Fibroblast of skin of right quadriceps (primary cell): ENCODE data around the gene TMPRSS5.
"Not testable (repeated sequence)": the region's sequence is repeated elsewhere in the genome, so short reads cannot be mapped to it uniquely, and the experiment has no call there.

ENCODE experiments used
- DNase-seq: peaks from one replicate; pipeline ENCODE4 v3.0.0-alpha.2; 2013

TMPRSS5 gene

GRCh38 chr11:113705871-113706655 lies at the start of gene TMPRSS5:
TMPRSS5 (minus strand) TSS chr11:113706308; CDS start chr11:113706224, 84 bp downstream.
- no peak for DNase-seq

DNA sequence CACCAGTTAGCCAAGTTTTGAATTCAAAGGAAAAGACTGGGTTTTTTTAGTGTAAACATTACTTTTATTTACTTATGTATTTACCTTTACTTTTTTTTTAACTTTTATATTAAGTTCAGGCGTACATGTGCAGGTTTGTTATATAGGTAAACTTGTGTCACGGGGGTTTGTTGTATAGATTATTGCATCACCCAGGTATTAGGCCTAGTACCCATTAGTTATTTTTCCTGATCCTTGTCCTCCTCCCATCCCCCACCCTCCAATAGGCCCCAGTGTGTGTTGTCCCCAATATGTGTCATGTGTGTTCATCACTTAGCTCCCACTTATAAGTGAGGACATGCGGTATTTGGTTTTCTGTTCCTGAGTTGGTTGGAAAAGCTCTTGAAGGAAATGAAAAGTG lies 46.8 kb upstream of the TMPRSS5 start:
- no peak for DNase-seq

DNA sequence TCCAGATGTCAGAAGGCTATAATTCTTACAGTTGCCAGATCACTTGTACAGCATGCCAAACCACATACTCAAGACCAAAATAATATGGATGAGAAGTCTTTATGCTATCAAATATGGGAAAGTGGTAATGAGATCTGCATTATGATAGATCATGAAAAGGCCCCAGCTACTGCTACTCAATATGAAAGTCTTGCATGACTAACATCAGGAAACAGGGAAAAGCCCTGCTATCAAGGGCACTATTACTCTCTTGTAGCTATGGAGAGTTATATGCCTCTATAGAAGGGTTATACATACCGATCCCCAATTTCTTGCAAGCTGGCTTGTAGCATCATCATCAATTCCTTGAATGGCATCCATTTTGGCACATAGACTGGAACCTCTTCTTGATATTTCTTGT lies 30.2 kb upstream of the TMPRSS5 start:
- no peak for DNase-seq

- DNase-seq, result no peak
These were observed 26.0 kb upstream of the TMPRSS5 start for GRCh38 chr11:113732092-113732491.

- peak; percentile 57 for DNase-seq
These were observed 25.0 kb upstream of the TMPRSS5 start for GRCh38 chr11:113730887-113731726.

GRCh38 chr11:113729456-113729855 lies 23.3 kb upstream of the TMPRSS5 start:
- DNase-seq, result no peak

GRCh38 chr11:113728814-113729213 lies 22.7 kb upstream of the TMPRSS5 start:
- DNase-seq, result peak; percentile 11

GRCh38 chr11:113725913-113726312 lies 19.8 kb upstream of the TMPRSS5 start:
- no peak for DNase-seq

DNA sequence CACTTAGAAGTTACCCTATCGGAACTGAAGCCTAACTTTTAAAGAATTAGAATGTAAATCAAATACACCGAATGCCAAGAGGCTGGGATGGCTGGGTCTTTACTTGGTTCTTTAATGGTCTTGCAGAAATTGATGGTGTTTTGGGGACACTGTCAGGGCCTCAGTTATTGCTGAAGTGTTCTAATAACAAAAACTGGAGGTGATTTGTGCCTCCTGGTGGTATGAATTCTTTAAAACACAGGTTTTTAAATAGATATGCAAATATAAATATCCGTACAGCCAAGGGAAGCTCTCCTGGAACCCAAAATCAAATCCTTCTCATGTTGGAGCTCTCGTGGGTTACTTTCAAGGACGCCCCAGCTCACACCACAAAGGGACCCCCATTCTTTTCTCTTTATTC lies 19.3 kb upstream of the TMPRSS5 start:
- no peak for DNase-seq

DNA sequence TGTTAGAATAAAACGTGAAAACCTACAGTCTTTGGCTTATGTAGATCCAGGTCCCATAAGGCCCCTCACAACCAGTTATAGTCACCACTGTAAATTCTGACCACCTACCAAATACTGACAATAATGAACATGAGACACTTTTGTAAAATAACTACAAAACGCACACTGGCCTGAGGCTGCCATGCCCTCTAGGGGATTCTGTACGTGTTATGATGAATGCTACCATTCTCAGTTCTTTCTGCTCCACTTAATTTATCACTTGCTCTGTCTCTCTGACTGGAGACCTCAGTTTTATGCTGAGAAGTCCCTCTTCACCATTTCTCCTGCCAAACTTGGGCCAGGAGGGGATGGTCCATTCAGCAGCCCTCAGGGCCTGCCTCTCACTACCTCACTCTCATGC lies 18.7 kb upstream of the TMPRSS5 start:
- no peak for DNase-seq

DNA sequence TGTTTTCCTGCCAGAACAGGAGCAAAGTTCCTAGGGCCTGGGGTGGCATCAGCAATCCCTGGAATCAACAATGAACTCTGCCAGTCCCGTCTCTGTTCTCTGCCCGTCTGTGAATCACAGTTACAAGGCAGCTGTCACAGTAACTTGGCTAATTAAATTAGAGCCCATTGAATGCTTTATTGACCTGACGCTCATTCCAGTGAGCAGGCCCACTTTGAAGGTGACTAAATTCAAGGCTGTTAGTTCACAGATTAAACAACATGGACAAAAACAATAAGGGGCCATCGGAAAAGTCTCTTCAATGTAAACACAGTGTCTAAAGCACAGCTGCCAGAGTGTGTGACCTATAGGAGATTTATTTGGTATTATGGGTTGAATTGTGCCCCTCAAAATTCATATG lies 17.7 kb upstream of the TMPRSS5 start:
- DNase-seq, result no peak

GRCh38 chr11:113722934-113723333 lies 16.8 kb upstream of the TMPRSS5 start:
- no peak for DNase-seq

DNA sequence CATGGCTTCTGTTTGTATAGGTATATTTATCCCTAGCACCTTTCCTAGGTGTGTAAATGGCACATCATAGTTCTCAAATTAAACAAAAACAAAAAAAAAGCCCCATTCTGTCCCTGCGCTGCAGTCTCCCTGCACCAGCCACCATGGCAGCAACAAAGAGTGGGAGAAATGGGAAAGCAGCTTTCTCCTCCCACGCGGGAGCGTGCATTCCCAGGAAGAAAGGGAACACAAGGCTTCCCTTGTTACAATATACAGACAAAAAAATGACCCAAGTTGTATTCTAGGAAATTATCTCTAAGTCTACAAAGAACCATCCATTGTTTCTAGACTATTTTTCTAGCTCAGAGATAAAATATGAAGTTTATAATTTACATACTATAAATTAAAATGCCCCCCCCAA lies 16.1 kb upstream of the TMPRSS5 start:
- no peak for DNase-seq

DNA sequence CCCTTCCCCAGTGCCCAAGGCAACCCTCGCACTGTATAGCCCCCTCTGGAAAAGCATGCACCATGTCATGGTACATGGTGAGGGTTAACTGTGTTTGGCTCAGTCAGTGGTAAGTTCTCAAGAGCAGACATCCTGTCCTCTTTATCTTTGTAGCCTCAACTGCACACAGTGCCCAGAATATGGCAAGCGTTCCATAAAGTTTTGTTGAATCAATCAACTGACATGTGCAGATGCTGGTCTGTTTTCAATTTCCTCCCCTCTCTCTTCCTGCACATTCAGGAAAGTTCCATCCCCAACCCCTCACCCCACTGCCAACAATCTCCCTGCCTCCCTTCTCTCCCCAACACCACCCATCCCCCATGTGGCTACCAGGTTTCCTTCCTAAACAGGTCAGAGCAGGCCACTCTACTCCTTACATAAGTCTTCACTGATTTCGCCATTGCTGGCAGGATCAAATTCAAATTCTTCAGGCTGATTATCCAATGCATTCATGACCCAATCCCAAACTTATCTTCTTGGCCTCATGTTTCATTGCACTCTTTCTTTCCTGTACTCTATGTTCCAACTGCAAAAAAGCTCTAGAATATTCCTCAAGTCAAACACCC lies 15.5 kb upstream of the TMPRSS5 start:
- DNase-seq, result peak; percentile 48

DNA sequence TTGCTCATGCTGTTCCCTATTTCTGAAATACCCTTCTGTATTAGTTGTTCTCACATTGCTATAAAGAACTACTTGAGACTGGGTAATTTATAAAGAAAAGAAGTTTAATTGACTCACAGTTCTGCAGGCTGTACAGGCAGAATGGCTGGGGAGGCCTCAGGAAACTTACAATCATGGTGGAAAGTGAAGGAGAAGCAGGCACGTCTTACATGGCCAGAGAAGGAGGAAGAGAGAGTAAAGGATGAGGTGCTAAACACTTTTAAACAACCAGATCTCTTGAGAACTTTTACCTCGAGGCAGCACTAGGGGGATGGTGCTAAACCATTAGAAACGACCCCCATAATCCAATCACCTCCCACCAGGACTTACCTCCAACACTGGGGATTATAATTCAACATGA lies 14.4 kb upstream of the TMPRSS5 start:
- not testable (repeated sequence) for DNase-seq

DNA sequence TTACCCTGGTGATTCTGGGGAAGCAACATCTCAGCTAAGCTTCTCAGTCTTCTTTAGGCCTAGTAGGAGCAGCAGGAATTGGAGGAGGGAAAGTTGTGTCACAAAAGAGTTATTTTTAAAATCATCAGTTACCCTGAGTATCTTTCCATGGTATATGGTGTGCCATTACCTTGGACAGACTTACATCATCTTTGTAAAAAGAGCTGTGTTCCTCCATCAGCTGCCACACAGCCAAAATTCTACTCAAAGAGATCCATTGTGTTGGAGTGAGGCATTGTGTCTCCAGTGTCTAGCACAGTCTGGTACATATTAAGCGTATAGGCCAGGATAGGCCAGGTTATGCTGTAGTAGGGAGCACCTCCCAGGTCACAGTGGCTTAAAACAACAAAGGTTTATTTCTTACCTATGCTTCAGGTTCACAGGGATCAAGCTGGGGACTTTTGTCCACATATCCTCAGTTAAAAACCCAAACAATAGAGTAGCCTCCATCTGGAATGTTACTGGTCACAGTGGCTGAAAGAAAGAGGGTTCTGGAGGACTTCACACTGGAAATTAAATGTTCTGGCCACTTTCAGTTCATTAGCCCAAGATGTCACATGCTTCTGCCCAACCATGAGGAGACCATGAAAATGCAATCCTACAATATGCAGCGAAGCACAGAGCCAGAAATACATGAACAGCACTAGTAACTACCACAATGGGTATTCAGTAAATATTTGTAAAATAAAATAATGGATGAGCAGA lies 9.9 kb upstream of the TMPRSS5 start:
- no peak for DNase-seq

DNA sequence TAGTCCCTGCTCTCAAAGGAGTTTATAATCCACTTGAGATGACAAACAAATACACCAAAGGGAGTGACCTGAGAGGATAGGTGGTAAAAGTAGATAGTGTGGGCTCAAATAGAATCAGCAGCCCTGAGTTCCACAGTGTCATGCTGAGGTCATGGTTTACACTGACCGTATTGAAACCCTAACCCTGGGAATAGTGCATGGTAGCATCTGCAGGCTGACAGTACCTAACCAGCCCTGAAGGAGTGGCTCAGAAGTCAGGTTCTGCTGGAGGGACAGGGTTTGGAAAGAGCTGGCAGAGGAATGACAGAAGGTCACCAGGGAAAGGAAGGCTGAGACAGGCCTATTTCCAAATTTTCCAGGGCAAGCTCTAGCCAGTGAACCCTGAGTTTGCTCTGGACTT lies 9.2 kb upstream of the TMPRSS5 start:
- no peak for DNase-seq

GRCh38 chr11:113710989-113711388 lies 4.9 kb upstream of the TMPRSS5 start:
- no peak for DNase-seq

GRCh38 chr11:113703551-113703950 lies 2.6 kb downstream of the TMPRSS5 start:
- not testable (repeated sequence) for DNase-seq

DNA sequence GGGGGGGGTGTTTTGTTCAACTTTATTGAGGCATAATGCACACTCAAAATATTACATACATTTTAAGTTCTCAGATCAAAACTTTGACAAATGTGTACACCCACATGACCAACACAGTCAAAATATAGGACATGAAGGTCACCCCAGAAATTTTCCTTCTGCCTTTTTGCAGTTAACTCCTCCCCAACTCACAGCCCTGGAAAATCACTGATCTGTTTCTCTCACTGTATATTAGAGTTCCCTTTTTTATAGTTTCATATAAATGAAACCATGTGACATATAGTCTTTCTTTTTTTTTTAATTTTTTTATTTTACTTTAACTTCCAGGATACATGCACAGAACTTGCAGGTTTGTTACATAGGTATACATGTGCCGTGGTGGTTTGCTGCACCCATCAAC lies 4.6 kb downstream of the TMPRSS5 start:
- no peak for DNase-seq

GRCh38 chr11:113698515-113698914 lies 7.6 kb downstream of the TMPRSS5 start:
- DNase-seq, result no peak

- DNase-seq, result no peak
These were observed 8.2 kb downstream of the TMPRSS5 start for GRCh38 chr11:113697756-113698407.
